Measurements from ENCODE around the gene KCNK7.

The KCNK7 gene

GRCh38 chr11:65630215-65630614 lies 34.6 kb upstream of the KCNK7 start:
- H3K27ac ChIP-seq = no peak overlapping the region
- H3K4me3 ChIP-seq = no peak overlapping the region

- no peak overlapping the region for H3K4me3 ChIP-seq
- H3K27ac ChIP-seq = no peak overlapping the region
Observed at GRCh38 chr11:65629579-65629978, 34.0 kb upstream of the KCNK7 start.

- no peak overlapping the region for H3K4me3 ChIP-seq
- no peak overlapping the region for H3K27ac ChIP-seq
Observed at GRCh38 chr11:65627202-65627601, 31.6 kb upstream of the KCNK7 start.

GRCh38 chr11:65625628-65626342 lies 30.2 kb upstream of the KCNK7 start:
- no peak overlapping the region for H3K27ac ChIP-seq

GRCh38 chr11:65624931-65625627 lies 29.5 kb upstream of the KCNK7 start:
- Histone ChIP-seq H3K27ac (no peak overlapping the region), H3K4me3 (no peak overlapping the region)

More at GRCh38 chr11:65625628-65626342, 30.2 kb upstream of the KCNK7 start:
- H3K4me3 ChIP-seq = no peak overlapping the region

- H3K27ac ChIP-seq = no peak overlapping the region
- no peak overlapping the region for H3K4me3 ChIP-seq
Observed at GRCh38 chr11:65623852-65624616, 28.4 kb upstream of the KCNK7 start.

GRCh38 chr11:65623177-65623576 lies 27.6 kb upstream of the KCNK7 start:
- no peak overlapping the region for H3K27ac ChIP-seq
- no peak overlapping the region for H3K4me3 ChIP-seq

GRCh38 chr11:65622011-65622410 lies 26.4 kb upstream of the KCNK7 start:
- Histone ChIP-seq H3K4me3 (no peak overlapping the region), H3K27ac (no peak overlapping the region)

GRCh38 chr11:65621460-65621859 lies 25.9 kb upstream of the KCNK7 start:
- Histone ChIP-seq H3K27ac (no peak overlapping the region), H3K4me3 (no peak overlapping the region)

GRCh38 chr11:65620666-65621065 lies 25.1 kb upstream of the KCNK7 start:
- Histone ChIP-seq H3K27ac (no peak overlapping the region), H3K4me3 (no peak overlapping the region)

GRCh38 chr11:65619281-65619928 lies 23.8 kb upstream of the KCNK7 start:
- Histone ChIP-seq H3K4me3 (no peak overlapping the region), H3K27ac (no peak overlapping the region)

GRCh38 chr11:65618763-65619162 lies 23.2 kb upstream of the KCNK7 start:
- H3K4me3 ChIP-seq = no peak overlapping the region
- H3K27ac ChIP-seq = no peak overlapping the region

- H3K27ac ChIP-seq = no peak overlapping the region
- no peak overlapping the region for H3K4me3 ChIP-seq
Observed at GRCh38 chr11:65617990-65618751, 22.6 kb upstream of the KCNK7 start.

GRCh38 chr11:65617136-65617850 lies 21.7 kb upstream of the KCNK7 start:
- H3K27ac ChIP-seq = peak overlapping the region in 4 of 21 experiments; percentile 92 to 98 (median 97)
- H3K4me3 ChIP-seq = peak overlapping the region in 1 of 7 experiments; percentile 79

GRCh38 chr11:65616575-65617001 lies 21.0 kb upstream of the KCNK7 start:
- peak overlapping the region in 18 of 21 experiments; percentile 79 to 98 (median 94) for H3K27ac ChIP-seq

GRCh38 chr11:65615950-65616574 lies 20.5 kb upstream of the KCNK7 start:
- peak overlapping the region; percentile 67 to 93 (median 90) for H3K4me3 ChIP-seq
- peak overlapping the region; percentile 33 to 98 (median 94) for H3K27ac ChIP-seq

More at GRCh38 chr11:65616575-65617001, 21.0 kb upstream of the KCNK7 start:
- H3K4me3 ChIP-seq = peak overlapping the region; percentile 67 to 93 (median 90)

GRCh38 chr11:65615229-65615949 lies 19.8 kb upstream of the KCNK7 start, which contains the start of gene PCNX3:
PCNX3 (plus strand) TSS chr11:65615776; CDS start chr11:65616312, 536 bp downstream.
- peak within 1 kb of the TSS; percentile 33 to 98 (median 95) for H3K27ac ChIP-seq
- peak within 1 kb of the TSS; percentile 79 to 93 (median 90) for H3K4me3 ChIP-seq
